WERI-Rb-1 (cell line): ENCODE data around the gene SERPINB12.

Experiments used
- DNase-seq: peaks from one replicate; pipeline ENCODE4 v3.0.0-alpha.2; 2020
- H3K27ac ChIP-seq: fragments of 250-450 bp; sonication (Bioruptor Pico); 2 replicates; pipeline ENCODE4 v1.5.1; 2020; ENCODE audit warnings: mild to moderate bottlenecking, moderate library complexity
- H3K27me3 ChIP-seq: fragments of 250-450 bp; sonication (Bioruptor Pico); 2 replicates; pipeline ENCODE4 v1.5.1; 2021; ENCODE audit warnings: mild to moderate bottlenecking, low read depth, moderate library complexity; ENCODE audit not compliant: insufficient read depth, severe bottlenecking
- H3K36me3 ChIP-seq: fragments of 250-450 bp; sonication (Bioruptor Pico); 2 replicates; pipeline ENCODE4 v1.5.1; 2020; ENCODE audit warnings: mild to moderate bottlenecking, moderate library complexity
- H3K4me3 ChIP-seq: 2 replicates; pipeline ENCODE4 v1.5.1; 2011; ENCODE audit warnings: low read depth, mild to moderate bottlenecking, control low read depth, low read length
- H3K9me3 ChIP-seq: fragments of 250-450 bp; sonication (Bioruptor Pico); 2 replicates; pipeline ENCODE4 v1.5.1; 2021; ENCODE audit warnings: mild to moderate bottlenecking, moderate library complexity; ENCODE audit not compliant: severe bottlenecking
- CTCF ChIP-seq: IDR thresholded peaks from 2 replicates; pipeline ENCODE4 v1.5.1; 2011; ENCODE audit warnings: low read depth, mild to moderate bottlenecking, control low read depth, inconsistent platforms, low read length

Gene SERPINB12, protein sequence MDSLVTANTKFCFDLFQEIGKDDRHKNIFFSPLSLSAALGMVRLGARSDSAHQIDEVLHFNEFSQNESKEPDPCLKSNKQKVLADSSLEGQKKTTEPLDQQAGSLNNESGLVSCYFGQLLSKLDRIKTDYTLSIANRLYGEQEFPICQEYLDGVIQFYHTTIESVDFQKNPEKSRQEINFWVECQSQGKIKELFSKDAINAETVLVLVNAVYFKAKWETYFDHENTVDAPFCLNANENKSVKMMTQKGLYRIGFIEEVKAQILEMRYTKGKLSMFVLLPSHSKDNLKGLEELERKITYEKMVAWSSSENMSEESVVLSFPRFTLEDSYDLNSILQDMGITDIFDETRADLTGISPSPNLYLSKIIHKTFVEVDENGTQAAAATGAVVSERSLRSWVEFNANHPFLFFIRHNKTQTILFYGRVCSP

GRCh38 chr18:63542069-63542468, at the start of gene SERPINB12:
SERPINB12 (plus strand) TSS chr18:63542369; CDS start chr18:63556160, 13,791 bp downstream.
- DNase-seq, result no peak
- Histone ChIP-seq H3K9me3 (no peaks in the 10 kb centered on the region), H3K27me3 (no peaks in the 10 kb centered on the region), H3K36me3 (no peaks in the 10 kb centered on the region), H3K27ac (no peak within 1 kb of the TSS), H3K4me3 (no peak within 1 kb of the TSS)
- no peak for TF ChIP-seq CTCF

DNA sequence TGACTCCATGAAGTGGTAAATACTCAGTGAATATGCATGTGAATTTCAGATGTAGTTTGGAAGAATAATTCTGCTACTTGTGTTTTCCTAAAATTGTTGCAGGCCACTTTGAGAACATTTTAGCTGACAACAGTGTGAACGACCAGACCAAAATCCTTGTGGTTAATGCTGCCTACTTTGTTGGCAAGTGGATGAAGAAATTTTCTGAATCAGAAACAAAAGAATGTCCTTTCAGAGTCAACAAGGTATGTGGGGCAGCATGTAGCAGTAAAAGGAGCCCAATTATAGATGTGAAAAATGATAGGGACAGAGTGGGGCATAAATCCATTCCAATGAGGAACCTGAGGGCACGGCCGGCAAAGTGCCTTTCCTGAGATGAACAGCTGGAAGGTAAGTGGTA, 49.3 kb upstream of the SERPINB12 start:
- H3K9me3 ChIP-seq, result no peaks in the 10 kb centered on the region
- no peak overlapping the region for H3K4me3 ChIP-seq
- TF ChIP-seq CTCF, result no peak
- H3K27me3 ChIP-seq, result no peaks in the 10 kb centered on the region
- DNase-seq, result no peak
- no peak overlapping the region for H3K27ac ChIP-seq
- no peaks in the 10 kb centered on the region for H3K36me3 ChIP-seq

DNA sequence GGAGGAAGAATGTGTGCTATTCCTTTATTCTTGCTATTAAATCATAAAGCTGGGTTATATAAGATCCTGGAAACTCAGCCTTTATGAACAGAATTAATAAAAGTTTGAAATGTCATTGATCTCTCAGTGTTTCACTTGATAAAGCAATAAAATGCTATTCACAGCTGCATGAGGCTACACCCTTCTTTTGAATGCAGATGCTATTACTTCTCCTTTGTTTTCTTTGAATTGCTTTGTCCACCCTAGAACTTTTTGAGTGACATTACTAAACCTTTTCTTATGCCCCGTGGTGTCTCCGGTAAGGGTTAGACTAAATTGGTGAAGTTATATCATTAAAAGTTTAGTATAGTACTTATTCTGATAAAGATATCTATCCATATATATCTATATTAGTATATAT, 46.5 kb upstream of the SERPINB12 start:
- DNase-seq, result no peak
- no peaks in the 10 kb centered on the region for H3K36me3 ChIP-seq
- TF ChIP-seq CTCF, result no peak
- H3K9me3 ChIP-seq, result no peaks in the 10 kb centered on the region
- H3K27ac ChIP-seq, result no peak overlapping the region
- H3K27me3 ChIP-seq, result no peaks in the 10 kb centered on the region
- no peak overlapping the region for H3K4me3 ChIP-seq

GRCh38 chr18:63505566-63506335, 36.4 kb upstream of the SERPINB12 start:
- no peak overlapping the region for H3K4me3 ChIP-seq
- H3K9me3 ChIP-seq, result no peaks in the 10 kb centered on the region
- no peaks in the 10 kb centered on the region for H3K36me3 ChIP-seq
- no peak overlapping the region for H3K27ac ChIP-seq
- peak; percentile 45 for DNase-seq
- no peaks in the 10 kb centered on the region for H3K27me3 ChIP-seq
- TF ChIP-seq CTCF, result peak; percentile 55; the same call in 1 of the 2 replicates

DNA sequence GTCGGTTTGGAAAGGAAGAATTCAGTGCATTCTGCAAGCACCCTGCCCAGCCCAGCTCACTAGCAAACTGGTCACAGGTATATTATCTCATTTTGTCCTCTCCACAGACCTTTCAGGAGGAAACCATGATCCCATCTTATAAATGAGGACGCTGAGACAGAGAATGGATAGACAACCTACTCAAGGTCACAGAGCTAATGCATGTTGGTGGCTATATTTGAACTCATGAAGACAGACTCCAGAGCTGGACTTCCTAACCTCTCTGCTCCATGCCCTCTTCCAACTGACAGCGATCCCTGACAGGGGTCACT, 35.9 kb upstream of the SERPINB12 start:
- no peak overlapping the region for H3K4me3 ChIP-seq
- H3K27ac ChIP-seq, result no peak overlapping the region
- H3K27me3 ChIP-seq, result no peaks in the 10 kb centered on the region
- no peaks in the 10 kb centered on the region for H3K36me3 ChIP-seq
- TF ChIP-seq CTCF, result no peak
- DNase-seq, result no peak
- H3K9me3 ChIP-seq, result no peaks in the 10 kb centered on the region
